Measurements from ENCODE around the gene ITGA3. TPM values are rescaled to one million over a fixed set of nuclear protein-coding genes. Genes with fewer than 3 reads are reported as not detected.

The ITGA3 gene
- total RNA-seq, 1 experiment from 2014 or later: 2.9 TPM

DNA sequence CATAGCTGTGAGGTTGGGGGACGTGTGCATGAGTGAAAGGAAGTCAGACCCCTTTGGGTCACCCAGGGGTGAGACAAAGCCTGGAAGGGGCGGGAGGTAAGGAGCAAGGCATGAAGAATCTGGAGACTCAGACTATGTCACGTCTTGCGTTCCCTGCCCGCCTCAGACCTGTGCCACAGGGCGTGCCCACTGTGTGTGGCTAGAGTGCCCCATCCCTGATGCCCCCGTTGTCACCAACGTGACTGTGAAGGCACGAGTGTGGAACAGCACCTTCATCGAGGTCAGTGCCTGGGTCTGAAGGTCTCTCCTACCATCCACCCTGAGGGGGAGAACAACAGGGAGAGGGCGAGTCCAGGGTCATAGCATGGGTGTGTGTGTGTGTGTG is 24.2 kb downstream of the ITGA3 start:
- DNase-seq: no peak
- Histone ChIP-seq H3K27me3 (no peaks in the 10 kb centered on the region), H3K27ac (no peak overlapping the region), H3K4me3 (no peak overlapping the region), H3K36me3 (no peaks in the 10 kb centered on the region), H3K4me1 (peaks cover 35% of the 10 kb centered on the region), H3K9me3 (replicated peaks) (no peaks in the 10 kb centered on the region)

- no peaks in the 10 kb centered on the region for H3K9me3 ChIP-seq (replicated peaks)
- H3K27me3 ChIP-seq: no peaks in the 10 kb centered on the region
- H3K4me3 ChIP-seq: no peak overlapping the region
- DNase-seq: peak in 1 of 2 experiments; percentile 60
- H3K4me1 ChIP-seq: peaks cover 35% of the 10 kb centered on the region
- no peaks in the 10 kb centered on the region for H3K36me3 ChIP-seq
- no peak overlapping the region for H3K27ac ChIP-seq
These were observed 24.9 kb downstream of the ITGA3 start for GRCh38 chr17:50080827-50081226.

GRCh38 chr17:50081757-50082156 is 25.8 kb downstream of the ITGA3 start:
- no peak for DNase-seq
- no peak overlapping the region for H3K27ac ChIP-seq
- H3K27me3 ChIP-seq: no peaks in the 10 kb centered on the region
- no peaks in the 10 kb centered on the region for H3K36me3 ChIP-seq
- peaks cover 31% of the 10 kb centered on the region for H3K4me1 ChIP-seq
- no peak overlapping the region for H3K4me3 ChIP-seq
- no peaks in the 10 kb centered on the region for H3K9me3 ChIP-seq (replicated peaks)

- peak; percentile 69 to 81 for DNase-seq
- no peaks in the 10 kb centered on the region for H3K36me3 ChIP-seq
- 0 out of 2 replicates have a peak, but pooled peaks cover 2% of the 10 kb centered on the region for H3K27me3 ChIP-seq
- no peaks in the 10 kb centered on the region for H3K9me3 ChIP-seq (replicated peaks)
- no peak overlapping the region for H3K27ac ChIP-seq
- no peaks in the 10 kb centered on the region for H3K4me1 ChIP-seq
- no peak overlapping the region for H3K4me3 ChIP-seq
These were observed 31.5 kb downstream of the ITGA3 start for GRCh38 chr17:50087246-50087911.

DNA sequence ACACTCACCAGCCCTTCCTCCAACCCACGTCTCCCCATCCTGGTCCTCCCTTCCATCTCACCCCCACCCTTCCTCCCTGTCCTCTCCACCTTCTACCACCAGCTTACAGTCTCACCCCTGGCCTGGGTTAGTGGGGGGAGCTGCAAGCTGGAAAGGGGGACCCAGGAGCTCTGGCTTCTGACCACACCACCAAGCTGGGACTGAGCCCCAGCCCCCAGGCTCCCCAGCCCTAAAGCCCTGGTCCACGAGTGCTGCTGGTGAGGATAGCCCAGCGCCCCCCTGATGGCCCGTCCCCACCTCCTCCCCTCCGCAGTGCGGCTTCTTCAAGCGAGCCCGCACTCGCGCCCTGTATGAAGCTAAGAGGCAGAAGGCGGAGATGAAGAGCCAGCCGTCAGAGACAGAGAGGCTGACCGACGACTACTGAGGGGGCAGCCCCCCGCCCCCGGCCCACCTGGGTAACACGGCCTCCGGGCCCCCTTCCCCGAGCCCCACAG is 32.0 kb downstream of the ITGA3 start:
- Histone ChIP-seq H3K36me3 (no peaks in the 10 kb centered on the region), H3K27me3 (0 out of 2 replicates have a peak, but pooled peaks cover 2% of the 10 kb centered on the region), H3K4me1 (no peaks in the 10 kb centered on the region), H3K4me3 (no peak overlapping the region), H3K27ac (no peak overlapping the region), H3K9me3 (replicated peaks) (no peaks in the 10 kb centered on the region)
- DNase-seq: no peak

DNA sequence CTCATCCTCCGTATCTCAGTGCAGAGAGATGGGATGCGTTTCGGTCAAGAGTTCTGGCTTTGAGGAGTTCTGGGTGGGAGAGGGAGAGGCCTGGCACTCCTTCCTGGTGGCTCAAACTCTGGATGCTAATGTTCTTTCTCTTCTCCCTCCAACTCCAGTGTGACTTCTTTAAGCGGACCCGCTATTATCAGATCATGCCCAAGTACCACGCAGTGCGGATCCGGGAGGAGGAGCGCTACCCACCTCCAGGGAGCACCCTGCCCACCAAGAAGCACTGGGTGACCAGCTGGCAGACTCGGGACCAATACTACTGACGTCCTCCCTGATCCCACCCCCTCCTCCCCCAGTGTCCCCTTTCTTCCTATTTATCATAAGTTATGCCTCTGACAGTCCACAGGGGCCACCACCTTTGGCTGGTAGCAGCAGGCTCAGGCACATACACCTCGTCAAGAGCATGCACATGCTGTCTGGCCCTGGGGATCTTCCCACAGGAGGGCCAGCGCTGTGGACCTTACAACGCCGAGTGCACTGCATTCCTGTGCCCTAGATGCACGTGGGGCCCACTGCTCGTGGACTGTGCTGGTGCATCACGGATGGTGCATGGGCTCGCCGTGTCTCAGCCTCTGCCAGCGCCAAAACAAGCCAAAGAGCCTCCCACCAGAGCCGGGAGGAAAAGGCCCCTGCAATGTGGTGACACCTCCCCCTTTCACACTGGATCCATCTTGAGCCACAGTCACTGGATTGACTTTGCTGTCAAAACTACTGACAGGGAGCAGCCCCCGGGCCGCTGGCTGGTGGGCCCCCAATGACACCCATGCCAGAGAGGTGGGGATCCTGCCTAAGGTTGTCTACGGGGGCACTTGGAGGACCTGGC is 33.3 kb downstream of the ITGA3 start:
- Histone ChIP-seq H3K27me3 (peaks cover 2% of the 10 kb centered on the region; the same call in 1 of the 2 replicates), H3K9me3 (replicated peaks) (no peaks in the 10 kb centered on the region), H3K27ac (no peak overlapping the region), H3K36me3 (no peaks in the 10 kb centered on the region), H3K4me3 (no peak overlapping the region), H3K4me1 (no peaks in the 10 kb centered on the region)
- no peak for DNase-seq

DNA sequence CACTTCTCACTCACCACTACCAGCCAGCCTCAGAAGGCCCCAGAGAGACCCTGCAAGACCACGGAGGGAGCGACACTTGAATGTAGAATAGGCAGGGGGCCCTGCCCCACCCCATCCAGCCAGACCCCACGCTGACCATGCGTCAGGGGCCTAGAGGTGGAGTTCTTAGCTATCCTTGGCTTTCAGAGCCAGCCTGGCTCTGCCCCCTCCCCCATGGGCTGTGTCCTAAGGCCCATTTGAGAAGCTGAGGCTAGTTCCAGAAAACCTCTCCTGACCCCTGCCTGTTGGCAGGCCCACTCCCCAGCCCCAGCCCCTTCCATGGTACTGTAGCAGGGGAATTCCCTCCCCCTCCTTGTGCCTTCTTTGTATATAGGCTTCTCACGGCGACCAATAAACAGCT is 34.2 kb downstream of the ITGA3 start:
- no peak overlapping the region for H3K27ac ChIP-seq
- DNase-seq: no peak
- peaks cover 2% of the 10 kb centered on the region; the same call in 1 of the 2 replicates for H3K27me3 ChIP-seq
- 0 out of 2 replicates have a peak, but pooled peaks cover 2% of the 10 kb centered on the region for H3K4me1 ChIP-seq
- no peaks in the 10 kb centered on the region for H3K36me3 ChIP-seq
- H3K4me3 ChIP-seq: no peak overlapping the region
- no peaks in the 10 kb centered on the region for H3K9me3 ChIP-seq (replicated peaks)

DNA sequence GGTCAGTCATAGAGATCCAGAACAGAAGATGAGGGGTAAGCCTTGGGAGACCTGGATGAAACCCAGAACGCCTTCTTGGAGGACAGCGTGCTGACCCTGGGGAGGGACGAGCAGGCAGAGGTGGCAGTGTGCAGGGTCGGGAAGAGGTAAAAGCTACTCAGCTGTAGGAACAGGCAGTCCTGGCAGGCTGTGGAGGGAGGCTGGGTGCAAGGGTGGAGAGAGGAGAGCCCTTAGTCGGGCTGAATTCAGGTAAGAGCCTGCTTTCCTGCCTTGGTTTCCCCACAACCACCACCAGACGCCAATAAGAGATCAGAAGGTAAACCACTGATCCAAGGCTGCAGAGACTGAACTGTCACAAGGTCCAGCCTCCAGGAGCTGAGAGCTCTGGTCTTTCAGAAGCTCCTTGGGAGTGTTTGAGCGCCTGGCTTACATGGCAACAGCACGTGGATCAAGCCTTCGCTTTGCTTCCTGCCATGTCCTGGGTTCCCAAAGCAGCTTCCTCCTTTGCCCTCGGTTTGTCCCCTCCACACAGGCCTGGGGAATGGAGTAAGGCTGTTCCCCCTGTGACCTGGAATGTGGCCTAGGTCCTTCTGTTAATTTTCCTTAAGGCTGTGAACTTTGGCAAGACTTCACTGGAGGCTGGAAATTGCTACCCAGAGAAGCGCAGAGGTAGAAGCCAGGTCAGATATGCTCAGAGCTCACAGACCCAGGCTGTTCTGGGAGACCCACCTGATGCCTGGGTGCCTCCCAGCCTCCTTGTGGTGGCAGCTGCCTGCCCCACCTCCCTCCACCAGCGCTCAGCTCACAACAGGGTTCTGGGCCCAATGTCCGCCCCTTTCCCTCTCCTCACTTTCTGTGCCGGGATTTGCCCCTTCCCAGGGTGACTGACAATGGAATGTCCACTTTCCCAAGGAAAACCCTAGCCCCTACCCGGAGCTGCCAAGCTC is 35.3 kb downstream of the ITGA3 start:
- H3K9me3 ChIP-seq (replicated peaks): no peaks in the 10 kb centered on the region
- H3K27me3 ChIP-seq: peaks cover 2% of the 10 kb centered on the region; the same call in 1 of the 2 replicates
- no peak overlapping the region for H3K4me3 ChIP-seq
- 0 out of 2 replicates have a peak, but pooled peaks cover 2% of the 10 kb centered on the region for H3K4me1 ChIP-seq
- H3K36me3 ChIP-seq: no peaks in the 10 kb centered on the region
- no peak for DNase-seq
- H3K27ac ChIP-seq: no peak overlapping the region

GRCh38 chr17:50091918-50092285 is 36.0 kb downstream of the ITGA3 start:
- 0 out of 2 replicates have a peak, but pooled peaks cover 2% of the 10 kb centered on the region for H3K4me1 ChIP-seq
- H3K27me3 ChIP-seq: peaks cover 2% of the 10 kb centered on the region; the same call in 1 of the 2 replicates
- no peaks in the 10 kb centered on the region for H3K36me3 ChIP-seq
- H3K4me3 ChIP-seq: no peak overlapping the region
- H3K9me3 ChIP-seq (replicated peaks): no peaks in the 10 kb centered on the region
- no peak overlapping the region for H3K27ac ChIP-seq
- DNase-seq: no peak

DNA sequence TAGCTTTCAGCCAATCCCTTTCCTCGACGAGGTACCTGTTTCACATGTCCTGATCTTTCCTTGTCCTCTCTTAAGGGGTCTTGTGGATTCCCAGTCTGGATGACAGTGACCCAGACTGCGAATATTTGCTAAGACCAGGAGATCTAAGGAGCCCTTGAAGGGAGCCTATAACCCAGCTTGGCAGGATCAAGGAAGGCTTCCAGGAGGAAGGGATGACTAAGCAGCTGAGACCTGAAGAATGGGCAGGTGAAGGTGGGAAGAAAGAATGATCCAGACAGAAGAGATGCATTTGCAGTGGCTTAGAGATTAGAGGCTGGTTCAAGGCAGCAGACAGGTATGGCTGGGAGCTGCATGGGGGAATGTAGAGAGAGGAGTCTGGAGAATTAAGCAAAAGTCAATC is 37.3 kb downstream of the ITGA3 start:
- H3K4me3 ChIP-seq: no peak overlapping the region
- peaks cover 2% of the 10 kb centered on the region; the same call in 1 of the 2 replicates for H3K27me3 ChIP-seq
- H3K4me1 ChIP-seq: 0 out of 2 replicates have a peak, but pooled peaks cover 2% of the 10 kb centered on the region
- H3K27ac ChIP-seq: no peak overlapping the region
- no peaks in the 10 kb centered on the region for H3K36me3 ChIP-seq
- no peak for DNase-seq
- no peaks in the 10 kb centered on the region for H3K9me3 ChIP-seq (replicated peaks)

- H3K4me1 ChIP-seq: 0 out of 2 replicates have a peak, but pooled peaks cover 2% of the 10 kb centered on the region
- H3K4me3 ChIP-seq: no peak overlapping the region
- H3K27me3 ChIP-seq: peaks cover 2% of the 10 kb centered on the region; the same call in 1 of the 2 replicates
- DNase-seq: no peak
- H3K9me3 ChIP-seq (replicated peaks): no peaks in the 10 kb centered on the region
- H3K27ac ChIP-seq: no peak overlapping the region
- no peaks in the 10 kb centered on the region for H3K36me3 ChIP-seq
These were observed 37.9 kb downstream of the ITGA3 start for GRCh38 chr17:50093807-50094206.

DNA sequence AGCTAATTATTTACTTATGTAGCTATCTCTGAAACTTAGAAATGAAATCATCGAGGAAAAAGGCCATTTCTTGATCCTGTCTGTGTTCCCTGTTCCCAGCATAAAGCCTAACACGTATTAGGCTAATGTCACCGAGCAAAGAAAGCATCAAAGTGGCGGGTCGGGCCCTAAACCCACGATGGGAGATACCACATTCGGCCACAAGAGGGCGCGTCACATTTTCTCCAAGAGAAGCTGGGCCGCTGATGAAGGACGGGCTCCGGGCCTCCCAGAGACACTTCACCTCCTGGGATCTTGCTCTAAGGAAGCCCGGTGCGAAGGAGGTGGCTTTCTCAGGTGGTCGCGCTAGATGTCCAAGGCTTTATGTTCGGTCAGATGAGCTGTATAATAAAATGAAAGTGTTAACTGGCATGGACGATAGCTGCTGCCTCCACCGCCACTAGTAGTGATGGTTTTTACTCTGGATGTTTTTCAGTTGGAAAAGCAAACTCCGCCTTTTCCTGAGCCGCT is 38.4 kb downstream of the ITGA3 start:
- 0 out of 2 replicates have a peak, but pooled peaks cover 2% of the 10 kb centered on the region for H3K4me1 ChIP-seq
- peak overlapping the region; percentile 68 for H3K4me3 ChIP-seq
- no peaks in the 10 kb centered on the region for H3K36me3 ChIP-seq
- peaks cover 2% of the 10 kb centered on the region; the same call in 1 of the 2 replicates for H3K27me3 ChIP-seq
- H3K9me3 ChIP-seq (replicated peaks): no peaks in the 10 kb centered on the region
- DNase-seq: peak; percentile 81 to 92
- no peak overlapping the region for H3K27ac ChIP-seq

GRCh38 chr17:50094753-50095619 is 39.1 kb downstream of the ITGA3 start, which contains the start of gene PDK2:
Gene PDK2 (plus strand): TSS chr17:50095351. CDS start chr17:50095436, 85 bp downstream.
- Histone ChIP-seq H3K27me3 (peaks cover 2% of the 10 kb centered on the region; the same call in 1 of the 2 replicates), H3K4me1 (0 out of 2 replicates have a peak, but pooled peaks cover 2% of the 10 kb centered on the region), H3K9me3 (replicated peaks) (no peaks in the 10 kb centered on the region), H3K27ac (peak within 1 kb of the TSS; percentile 15; the same call in 1 of the 2 replicates), H3K4me3 (peak within 1 kb of the TSS; percentile 68), H3K36me3 (no peaks in the 10 kb centered on the region)
- DNase-seq: peak; percentile 93 to 95
